Adrenal gland (tissue), 5 donors: Measurements from ENCODE around the gene RNU5B-1.

Experiments
- POLR2A ChIP-seq, 2 donors: fragments of 450-650 bp; IDR thresholded peaks; one replicate each; pipeline ENCODE4 v1.6.1; 2017; ENCODE audit warnings: antibody characterized with exemption in 2 of 2, mild to moderate bottlenecking in 2 of 2, moderate library complexity in 1 of 2
- TF ChIP-seq, protein P1 (sequence below), 6 experiments: fragments of 450-650 bp in 4 of 6; fragments of 200-600 bp in 2 of 6; sonication (generic) in 1 of 6; IDR thresholded peaks; 1 replicate in 5 of 6; 2 replicates in 1 of 6; pipeline versions ENCODE4 v1.5.1 to v1.8.0; 2016 to 2021; ENCODE audit warnings: antibody characterized with exemption in 6 of 6, mild to moderate bottlenecking in 2 of 6, moderate library complexity in 1 of 6
- donor health status: DM: no; HTN: no; CAD: no.

DNA sequence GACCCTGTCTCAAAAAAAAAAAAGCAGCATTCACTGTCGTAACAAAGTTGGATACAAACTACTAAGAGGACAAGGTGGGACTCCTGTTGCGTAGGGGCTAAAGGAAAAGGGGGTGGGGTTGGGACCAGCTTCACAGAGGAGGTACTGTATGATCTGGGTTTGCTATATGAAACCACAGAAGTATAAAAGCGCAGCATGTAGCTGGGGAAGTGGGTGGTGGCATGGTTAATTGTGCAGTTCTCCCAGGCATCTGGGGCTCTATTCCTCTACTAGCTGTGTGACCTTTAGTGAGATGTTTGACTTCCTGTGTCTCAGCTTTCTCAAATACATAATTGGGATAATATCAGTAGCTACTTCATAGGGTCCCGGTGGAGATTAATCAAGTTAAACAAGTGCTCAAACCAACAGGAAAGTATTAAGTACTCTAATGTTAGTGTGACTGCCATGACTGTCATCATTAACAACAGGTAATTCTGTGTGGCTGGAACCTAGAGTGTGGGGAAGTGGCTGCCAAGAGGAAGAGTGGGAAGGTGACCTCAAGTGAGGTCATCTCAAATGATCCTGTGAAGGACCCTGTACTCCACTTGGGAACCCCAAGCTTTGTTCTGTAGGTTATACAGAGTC lies 29.3 kb upstream of the RNU5B-1 start:
- TF ChIP-seq, protein P1, sequence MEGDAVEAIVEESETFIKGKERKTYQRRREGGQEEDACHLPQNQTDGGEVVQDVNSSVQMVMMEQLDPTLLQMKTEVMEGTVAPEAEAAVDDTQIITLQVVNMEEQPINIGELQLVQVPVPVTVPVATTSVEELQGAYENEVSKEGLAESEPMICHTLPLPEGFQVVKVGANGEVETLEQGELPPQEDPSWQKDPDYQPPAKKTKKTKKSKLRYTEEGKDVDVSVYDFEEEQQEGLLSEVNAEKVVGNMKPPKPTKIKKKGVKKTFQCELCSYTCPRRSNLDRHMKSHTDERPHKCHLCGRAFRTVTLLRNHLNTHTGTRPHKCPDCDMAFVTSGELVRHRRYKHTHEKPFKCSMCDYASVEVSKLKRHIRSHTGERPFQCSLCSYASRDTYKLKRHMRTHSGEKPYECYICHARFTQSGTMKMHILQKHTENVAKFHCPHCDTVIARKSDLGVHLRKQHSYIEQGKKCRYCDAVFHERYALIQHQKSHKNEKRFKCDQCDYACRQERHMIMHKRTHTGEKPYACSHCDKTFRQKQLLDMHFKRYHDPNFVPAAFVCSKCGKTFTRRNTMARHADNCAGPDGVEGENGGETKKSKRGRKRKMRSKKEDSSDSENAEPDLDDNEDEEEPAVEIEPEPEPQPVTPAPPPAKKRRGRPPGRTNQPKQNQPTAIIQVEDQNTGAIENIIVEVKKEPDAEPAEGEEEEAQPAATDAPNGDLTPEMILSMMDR (IDR thresholded peaks at IDR 0.05): no peak
- TF ChIP-seq POLR2A (IDR thresholded peaks at IDR 0.05): no peak
